HEK293 (cell line): Measurements from ENCODE around the gene MRPL55.

ENCODE experiments used
- CTCF ChIA-PET: fragments of 350-600 bp; formaldehyde crosslinking; extraction: SDS; loops from one replicate; lab custom pipeline; 2021; ENCODE audit warnings: antibody characterized with exemption; lab: Yijun Ruan, JAX
- POLR2A ChIA-PET: fragments of 300-600 bp; formaldehyde crosslinking; extraction: SDS; loops from one replicate; lab custom pipeline; 2020; ENCODE audit warnings: antibody characterized with exemption, inconsistent platforms; lab: Yijun Ruan, JAX
- H3K27ac ChIP-seq: fragments of 200-500 bp; sonication (Bioruptor generic); 2 replicates; pipeline ENCODE4 v1.5.1; 2014; ENCODE audit warnings: low read depth, low read length, control low read depth, inconsistent platforms; ENCODE audit errors: extremely low read depth
- H3K36me3 ChIP-seq, 2 experiments: fragments of 200-500 bp in 1 of 2; sonication (Bioruptor generic) in 1 of 2; 1 replicate in 1 of 2; 2 replicates in 1 of 2; pipeline ENCODE4 v1.5.1; 2014 to 2017; ENCODE audit warnings: inconsistent platforms in 2 of 2, low read length in 2 of 2; ENCODE audit not compliant: control insufficient read depth in 2 of 2, insufficient read depth in 1 of 2
- H3K4me1 ChIP-seq: fragments of 200-500 bp; sonication (Bioruptor generic); 2 replicates; pipeline ENCODE4 v1.5.1; 2014; ENCODE audit warnings: mild to moderate bottlenecking, low read length, inconsistent platforms; ENCODE audit not compliant: control insufficient read depth, insufficient read depth
- H3K4me3 ChIP-seq: 2 replicates; pipeline ENCODE4 v1.5.1; 2011; ENCODE audit warnings: low read depth, mild to moderate bottlenecking, control low read depth, low read length, moderate library complexity
- H3K9me3 ChIP-seq: fragments of 200-500 bp; sonication (Bioruptor generic); 2 replicates; pipeline ENCODE4 v1.5.1; 2014; ENCODE audit warnings: low read depth, low read length, inconsistent platforms; ENCODE audit not compliant: control insufficient read depth, insufficient read depth
- ATF2 ChIP-seq: fragments of 450-650 bp; formaldehyde crosslinking; IDR thresholded peaks from 2 replicates; pipeline ENCODE4 v1.5.1; 2016; ENCODE audit warnings: missing biosample characterization, missing genetic modification characterization, low read depth
- KLF10 ChIP-seq: fragments of 450-650 bp; IDR thresholded peaks from 2 replicates; pipeline ENCODE4 v1.5.1; 2018; ENCODE audit warnings: missing biosample characterization, mild to moderate bottlenecking, missing genetic modification characterization
- KLF17 ChIP-seq: fragments of 450-650 bp; formaldehyde crosslinking; IDR thresholded peaks from 2 replicates; pipeline ENCODE4 v1.5.1; 2016; ENCODE audit warnings: missing biosample characterization, missing genetic modification characterization
- PBX3 ChIP-seq: sonication (generic); formaldehyde crosslinking; IDR thresholded peaks from 2 replicates; pipeline ENCODE4 v1.8.1; 2022; ENCODE audit warnings: mild to moderate bottlenecking, moderate library complexity, missing genetic modification reagents
- SP2 ChIP-seq: fragments of 450-650 bp; formaldehyde crosslinking; IDR thresholded peaks from 2 replicates; pipeline ENCODE4 v1.5.1; 2016; ENCODE audit warnings: missing biosample characterization, missing genetic modification characterization
- TCF7L2 ChIP-seq: IDR thresholded peaks from 2 replicates; pipeline ENCODE4 v1.6.1; 2011; ENCODE audit warnings: low read depth, mild to moderate bottlenecking, inconsistent platforms, low read length, moderate library complexity, borderline replicate concordance
- TRIM28 ChIP-seq: IDR thresholded peaks from 2 replicates; pipeline ENCODE4 v1.6.1; 2011; ENCODE audit warnings: low read length, control low read depth, borderline replicate concordance
- WT1 ChIP-seq: fragments of 450-650 bp; formaldehyde crosslinking; IDR thresholded peaks from 2 replicates; pipeline ENCODE4 v1.5.1; 2016; ENCODE audit warnings: missing biosample characterization, missing genetic modification characterization
- ZBTB17 ChIP-seq: fragments of 450-650 bp; formaldehyde crosslinking; IDR thresholded peaks from 2 replicates; pipeline ENCODE4 v1.5.1; 2016; ENCODE audit warnings: missing biosample characterization, missing genetic modification characterization
- ZBTB48 ChIP-seq: fragments of 450-650 bp; formaldehyde crosslinking; IDR thresholded peaks from 2 replicates; pipeline ENCODE4 v1.5.1; 2016; ENCODE audit warnings: missing biosample characterization, missing genetic modification characterization
- ZBTB6 ChIP-seq: fragments of 450-650 bp; formaldehyde crosslinking; IDR thresholded peaks from 2 replicates; pipeline ENCODE4 v1.5.1; 2017; ENCODE audit warnings: missing biosample characterization, missing genetic modification characterization
- ZNF18 ChIP-seq: fragments of 450-650 bp; formaldehyde crosslinking; IDR thresholded peaks from 2 replicates; pipeline ENCODE4 v1.5.1; 2016; ENCODE audit warnings: missing biosample characterization, missing genetic modification characterization
- ZNF184 ChIP-seq: fragments of 450-650 bp; IDR thresholded peaks from 2 replicates; pipeline ENCODE4 v1.5.1; 2018; ENCODE audit warnings: missing biosample characterization, mild to moderate bottlenecking, missing genetic modification characterization
- ZNF19 ChIP-seq: fragments of 450-650 bp; formaldehyde crosslinking; IDR thresholded peaks from 2 replicates; pipeline ENCODE4; 2016; ENCODE audit warnings: missing biosample characterization, missing genetic modification characterization, low read depth
- ZNF248 ChIP-seq: fragments of 450-650 bp; formaldehyde crosslinking; IDR thresholded peaks from 2 replicates; pipeline ENCODE4 v1.5.1; 2017; ENCODE audit warnings: missing biosample characterization, missing genetic modification characterization
- ZNF362 ChIP-seq: fragments of 450-650 bp; formaldehyde crosslinking; IDR thresholded peaks from 2 replicates; pipeline ENCODE4 v1.5.1; 2016; ENCODE audit warnings: missing biosample characterization, missing genetic modification characterization
- ZNF366 ChIP-seq: fragments of 450-650 bp; formaldehyde crosslinking; conservative IDR thresholded peaks from 2 replicates; pipeline ENCODE4 v1.5.1; 2016; ENCODE audit warnings: missing biosample characterization, missing genetic modification characterization
- ZNF510 ChIP-seq: fragments of 450-650 bp; formaldehyde crosslinking; IDR thresholded peaks from 2 replicates; pipeline ENCODE4 v1.5.1; 2018; ENCODE audit warnings: mild to moderate bottlenecking, missing genetic modification characterization, missing biosample characterization; ENCODE audit not compliant: insufficient replicate concordance
- ZNF514 ChIP-seq: fragments of 450-650 bp; formaldehyde crosslinking; IDR thresholded peaks from 2 replicates; pipeline ENCODE4 v1.5.1; 2016; ENCODE audit warnings: missing biosample characterization, missing genetic modification characterization
- ZNF558 ChIP-seq: fragments of 450-650 bp; formaldehyde crosslinking; IDR thresholded peaks from 2 replicates; pipeline ENCODE4 v1.5.1; 2016; ENCODE audit warnings: missing biosample characterization, missing genetic modification characterization
- ZNF645 ChIP-seq: fragments of 450-650 bp; formaldehyde crosslinking; IDR thresholded peaks from 2 replicates; pipeline ENCODE4; 2016; ENCODE audit warnings: missing biosample characterization, missing genetic modification characterization
- ZNF664 ChIP-seq: fragments of 450-650 bp; formaldehyde crosslinking; IDR thresholded peaks from 2 replicates; pipeline ENCODE4 v1.5.1; 2016; ENCODE audit warnings: missing biosample characterization, missing genetic modification characterization
- TF ChIP-seq, protein P1 (sequence below): fragments of 450-650 bp; formaldehyde crosslinking; IDR thresholded peaks from 2 replicates; pipeline ENCODE4 v1.5.1; 2017; ENCODE audit warnings: missing biosample characterization, missing genetic modification characterization

The MRPL55 gene

GRCh38 chr1:228077565-228078330 is 31.4 kb downstream of the MRPL55 start:
- no peak overlapping the region for H3K4me3 ChIP-seq
- no peaks in the 10 kb centered on the region for H3K9me3 ChIP-seq
- ChIA-PET POLR2A (interaction anchor here (2.5 kb wide), 1 partner anchor 18 kb away, joined by 12 read pairs; no protein-coding TSS in a partner anchor), CTCF (interaction anchor here (1.0 to 1.5 kb wide), 2 partner anchors 21 to 73 kb away, joined by 3 read pairs; no protein-coding TSS in a partner anchor)
- no peak for TF ChIP-seq ZBTB48 (tag by site-specific recombination)
- TF ChIP-seq ZBTB17 = no peak
- TF ChIP-seq ZNF184 (tag by site-specific recombination) = no peak
- no peak for TF ChIP-seq WT1 (tag by site-specific recombination)
- no peak for TF ChIP-seq ZNF514
- 0 out of 2 replicates have a peak, but pooled peaks have one; percentile 15 for TF ChIP-seq SP2
- no peak for TF ChIP-seq ZNF510
- no peak for TF ChIP-seq ZNF19 (tag by site-specific recombination)
- TF ChIP-seq ZNF18 (tag by site-specific recombination) = no peak
- TF ChIP-seq, protein P1, sequence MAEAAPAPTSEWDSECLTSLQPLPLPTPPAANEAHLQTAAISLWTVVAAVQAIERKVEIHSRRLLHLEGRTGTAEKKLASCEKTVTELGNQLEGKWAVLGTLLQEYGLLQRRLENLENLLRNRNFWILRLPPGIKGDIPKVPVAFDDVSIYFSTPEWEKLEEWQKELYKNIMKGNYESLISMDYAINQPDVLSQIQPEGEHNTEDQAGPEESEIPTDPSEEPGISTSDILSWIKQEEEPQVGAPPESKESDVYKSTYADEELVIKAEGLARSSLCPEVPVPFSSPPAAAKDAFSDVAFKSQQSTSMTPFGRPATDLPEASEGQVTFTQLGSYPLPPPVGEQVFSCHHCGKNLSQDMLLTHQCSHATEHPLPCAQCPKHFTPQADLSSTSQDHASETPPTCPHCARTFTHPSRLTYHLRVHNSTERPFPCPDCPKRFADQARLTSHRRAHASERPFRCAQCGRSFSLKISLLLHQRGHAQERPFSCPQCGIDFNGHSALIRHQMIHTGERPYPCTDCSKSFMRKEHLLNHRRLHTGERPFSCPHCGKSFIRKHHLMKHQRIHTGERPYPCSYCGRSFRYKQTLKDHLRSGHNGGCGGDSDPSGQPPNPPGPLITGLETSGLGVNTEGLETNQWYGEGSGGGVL (tag by site-specific recombination) = 0 out of 2 replicates have a peak, but pooled peaks have one; percentile 28
- no peak for TF ChIP-seq ATF2 (tag by site-specific recombination)
- no peak for TF ChIP-seq ZBTB6 (tag by site-specific recombination)
- peak; percentile 83 for TF ChIP-seq ZNF366
- TF ChIP-seq ZNF664 (tag by site-specific recombination) = no peak
- no peak for TF ChIP-seq PBX3
- no peak for TF ChIP-seq TCF7L2
- no peak for TF ChIP-seq ZNF248 (tag by site-specific recombination)
- TF ChIP-seq TRIM28 = no peak
- TF ChIP-seq KLF17 (tag by site-specific recombination) = peak; percentile 43; the same call in 1 of the 2 replicates
- no peak for TF ChIP-seq KLF10 (tag by site-specific recombination)
- TF ChIP-seq ZNF362 (tag by site-specific recombination) = no peak
- TF ChIP-seq ZNF645 (tag by site-specific recombination) = no peak
- no peak for TF ChIP-seq ZNF558 (tag by site-specific recombination)
- H3K4me1 ChIP-seq = peaks cover 3% of the 10 kb centered on the region; the same call in 1 of the 2 replicates
- H3K36me3 ChIP-seq = peaks cover 0 to 3% of the 10 kb centered on the region in 2 experiments; a peak in 1 of 3 replicates
- no peak overlapping the region for H3K27ac ChIP-seq
